GM18526 (cell line): Measurements from ENCODE around the gene RNF217.

Source experiments
- POLR2A ChIP-seq: IDR thresholded peaks from 3 replicates; pipeline ENCODE4 v1.6.1; 2011; ENCODE audit not compliant: insufficient read length; ENCODE audit errors: extremely low read depth

RNF217 gene, protein sequence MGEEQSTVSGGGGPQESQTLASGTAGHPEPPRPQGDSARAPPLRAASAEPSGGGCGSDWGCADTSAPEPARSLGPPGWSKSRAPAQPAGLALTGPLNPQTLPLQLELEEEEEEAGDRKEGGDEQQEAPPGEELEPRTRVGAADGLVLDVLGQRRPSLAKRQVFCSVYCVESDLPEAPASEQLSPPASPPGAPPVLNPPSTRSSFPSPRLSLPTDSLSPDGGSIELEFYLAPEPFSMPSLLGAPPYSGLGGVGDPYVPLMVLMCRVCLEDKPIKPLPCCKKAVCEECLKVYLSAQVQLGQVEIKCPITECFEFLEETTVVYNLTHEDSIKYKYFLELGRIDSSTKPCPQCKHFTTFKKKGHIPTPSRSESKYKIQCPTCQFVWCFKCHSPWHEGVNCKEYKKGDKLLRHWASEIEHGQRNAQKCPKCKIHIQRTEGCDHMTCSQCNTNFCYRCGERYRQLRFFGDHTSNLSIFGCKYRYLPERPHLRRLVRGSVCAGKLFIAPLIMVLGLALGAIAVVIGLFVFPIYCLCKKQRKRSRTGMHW

DNA sequence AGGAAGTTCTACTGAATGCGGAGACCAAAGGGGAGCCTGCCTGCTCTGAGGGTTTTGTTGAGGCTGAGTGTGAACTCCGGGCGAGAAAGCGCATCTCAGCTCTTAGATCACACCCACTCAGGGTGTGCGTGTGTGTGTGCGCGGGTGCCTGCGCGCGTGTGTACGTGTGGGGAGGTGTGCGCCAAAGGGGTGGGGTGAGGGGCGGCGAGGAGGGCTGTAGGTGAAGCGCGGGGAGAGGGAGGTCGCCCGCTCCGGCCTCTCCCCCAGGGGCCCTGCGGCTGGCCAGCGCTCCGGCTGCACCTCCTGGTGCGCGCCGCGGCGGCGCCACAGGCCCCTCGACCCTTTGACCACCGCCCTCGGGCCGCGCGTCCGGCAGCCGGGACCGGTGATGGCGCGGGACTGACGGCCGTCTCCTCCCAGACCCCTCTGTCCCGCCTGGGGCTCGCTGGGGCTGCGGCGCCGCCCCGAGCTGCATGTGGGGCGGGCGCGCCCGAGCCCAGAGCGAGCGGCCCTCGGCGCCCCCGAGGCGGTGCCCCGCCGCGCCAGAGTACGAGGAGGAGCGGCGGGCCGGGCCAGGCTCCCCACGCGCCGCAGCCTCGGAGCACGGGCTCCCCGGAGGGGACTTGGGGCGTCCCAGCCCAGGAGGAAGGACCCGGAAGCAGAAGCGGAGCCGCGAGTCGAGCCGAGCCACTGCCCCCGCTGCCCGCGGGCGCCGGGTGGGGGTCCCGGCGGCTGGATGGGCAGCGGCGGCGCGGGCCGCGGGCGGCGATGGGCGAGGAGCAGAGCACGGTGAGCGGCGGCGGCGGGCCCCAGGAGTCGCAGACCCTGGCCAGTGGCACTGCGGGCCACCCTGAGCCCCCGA, at the start of gene RNF217:
Gene RNF217 (plus strand): TSS at position 661 of the 862 bp plus-strand sequence. CDS start 108 bp downstream, at position 769.
- no peak for TF ChIP-seq POLR2A

DNA sequence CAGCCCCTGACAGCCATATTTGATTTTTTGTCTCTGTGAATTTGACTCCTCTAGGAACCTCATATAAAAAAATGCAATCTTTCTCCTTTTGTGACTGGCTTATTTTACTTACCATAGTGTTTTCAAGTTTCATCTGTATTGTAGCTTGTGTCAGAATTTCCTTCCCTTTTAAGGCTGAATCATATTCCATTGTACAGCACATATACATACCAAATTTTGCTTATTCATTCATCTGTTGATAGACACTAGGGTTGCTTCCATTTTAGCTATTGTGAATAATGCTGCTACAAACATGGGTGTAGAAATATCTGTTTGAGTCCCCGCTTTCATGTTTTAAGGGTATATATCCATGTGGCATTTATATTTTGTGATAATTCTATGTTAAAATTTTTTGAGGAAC, 49.2 kb upstream of the RNF217 start:
- no peak for TF ChIP-seq POLR2A

DNA sequence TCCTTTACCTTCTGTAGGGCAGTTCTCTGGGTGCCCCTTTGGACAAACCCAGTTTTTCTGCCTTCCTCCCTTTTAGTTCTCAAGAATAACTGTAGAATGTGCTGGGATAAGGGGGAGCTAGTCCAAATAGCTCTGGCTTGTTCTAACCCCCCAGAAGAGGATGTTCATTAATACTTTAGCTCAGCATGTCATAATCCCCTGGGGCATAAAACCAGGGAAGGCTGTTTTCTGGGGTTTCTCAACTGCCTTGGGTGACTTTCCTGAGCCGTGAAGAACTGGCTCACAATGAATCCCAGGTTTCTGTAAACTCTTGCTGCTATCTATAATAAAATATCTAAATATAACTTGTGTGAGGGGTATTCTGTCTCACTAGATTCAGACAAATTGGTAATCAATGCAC, 44.5 kb upstream of the RNF217 start:
- TF ChIP-seq POLR2A = no peak

DNA sequence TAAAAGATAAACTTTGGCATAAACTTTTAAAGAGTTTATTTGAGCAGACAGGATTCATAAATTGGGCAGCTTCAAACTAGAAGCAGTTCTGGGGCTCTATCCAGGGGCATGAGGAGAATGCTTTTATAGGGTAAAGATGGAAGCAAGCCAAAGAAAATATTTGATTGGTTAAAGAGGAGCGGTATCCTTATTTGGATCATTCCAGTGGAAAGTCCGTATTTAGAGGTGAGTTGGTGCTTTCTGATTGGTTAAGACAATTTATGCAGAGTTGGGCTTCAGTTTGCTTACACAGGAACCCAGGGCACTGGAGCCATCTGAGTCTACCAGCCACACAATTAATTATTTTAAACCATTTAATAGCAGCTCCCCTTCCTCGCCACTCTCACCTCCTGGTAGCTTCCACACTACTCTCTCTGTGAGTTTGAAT, 37.9 kb upstream of the RNF217 start:
- TF ChIP-seq POLR2A = no peak

DNA sequence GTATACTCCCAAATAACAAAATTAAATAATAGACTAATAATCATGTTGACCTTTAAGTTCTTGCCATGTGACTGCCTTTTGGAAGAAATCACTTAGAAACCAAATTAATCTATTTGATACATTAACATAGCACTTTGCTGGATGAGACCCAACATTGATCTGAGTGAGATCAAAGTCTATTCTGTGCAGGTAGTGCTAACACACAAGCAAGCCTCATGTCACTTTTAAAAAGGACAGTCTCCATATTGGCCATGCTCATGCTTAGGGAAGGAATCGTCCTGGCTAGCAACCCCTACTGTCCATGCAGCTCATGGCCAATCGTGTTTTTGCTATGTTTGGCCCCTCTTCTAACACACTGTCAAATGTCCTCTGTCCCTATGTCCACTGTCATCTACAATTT, 35.8 kb upstream of the RNF217 start:
- TF ChIP-seq POLR2A = no peak

DNA sequence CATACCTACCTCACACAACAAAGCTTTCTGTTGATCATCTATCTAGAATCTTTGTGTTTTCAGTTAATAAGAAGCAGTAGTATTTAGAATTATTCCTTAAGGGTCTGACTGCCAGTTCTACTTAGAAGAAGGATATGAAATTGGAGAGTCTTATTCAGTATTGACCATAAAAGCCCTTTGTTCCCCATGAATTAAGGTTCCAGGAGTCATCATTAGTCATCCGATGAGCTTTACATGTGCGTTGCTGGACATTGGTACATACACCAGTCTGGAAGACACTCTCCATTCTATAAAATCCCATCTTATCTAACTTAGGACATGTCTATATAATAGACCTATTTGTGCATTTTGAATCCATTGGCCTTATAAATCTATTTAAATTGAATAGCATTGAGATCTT, 34.4 kb upstream of the RNF217 start:
- TF ChIP-seq POLR2A = no peak

DNA sequence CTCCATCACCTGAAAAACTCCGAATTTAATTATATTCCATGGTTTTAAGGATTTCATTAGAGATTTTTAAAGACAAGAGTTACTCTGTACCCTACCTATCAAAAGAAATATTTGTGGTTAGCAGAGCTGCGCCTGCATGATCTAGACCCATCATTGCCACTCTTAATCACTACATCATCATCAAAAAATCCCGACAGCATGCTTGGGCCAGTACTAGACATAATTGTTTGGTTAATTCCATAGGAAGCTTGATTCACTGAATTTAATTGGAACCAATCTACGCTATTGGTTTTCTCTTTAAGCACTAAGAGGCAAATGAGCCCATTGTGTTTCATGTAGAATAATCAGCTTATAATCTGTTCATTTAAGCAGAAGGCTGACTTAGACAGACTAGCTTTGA, 33.4 kb upstream of the RNF217 start:
- no peak for TF ChIP-seq POLR2A

DNA sequence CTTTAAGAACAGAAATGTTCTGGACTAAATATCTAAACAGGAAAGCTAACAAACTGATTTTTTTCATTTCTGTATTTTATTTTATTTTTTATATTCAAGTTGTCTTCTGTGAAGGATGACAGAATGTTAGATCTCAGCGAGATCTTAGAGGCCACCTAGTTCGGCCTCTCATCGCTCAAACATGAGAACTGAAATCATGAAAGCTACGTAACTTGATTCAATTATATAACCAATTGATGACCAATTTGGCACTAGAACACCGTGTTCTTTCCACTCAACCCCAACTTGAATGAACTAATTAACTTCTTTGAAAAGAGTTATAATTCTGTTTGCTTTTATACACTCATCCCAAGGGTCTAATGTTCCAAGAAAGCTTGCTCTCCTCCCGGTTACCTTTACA, 24.6 kb upstream of the RNF217 start:
- TF ChIP-seq POLR2A = no peak

DNA sequence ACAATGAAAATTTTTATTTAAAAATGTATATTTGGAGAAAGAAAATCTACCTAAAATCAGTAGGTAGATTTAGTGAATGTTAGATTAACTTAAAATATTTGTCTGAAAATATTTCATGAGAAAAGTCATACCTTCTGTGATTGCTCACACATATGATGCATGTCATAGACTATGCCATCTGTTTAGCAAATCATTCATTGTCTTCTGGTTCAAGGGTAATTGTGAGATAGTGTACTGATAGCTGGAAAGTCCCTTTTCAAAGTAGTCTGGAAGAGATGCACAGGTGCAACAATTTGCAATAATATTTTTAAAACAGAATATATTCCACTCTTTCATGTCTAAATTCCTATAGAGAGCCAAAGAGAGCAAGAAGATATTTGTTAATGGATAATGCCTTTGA, 21.0 kb upstream of the RNF217 start:
- TF ChIP-seq POLR2A = no peak

DNA sequence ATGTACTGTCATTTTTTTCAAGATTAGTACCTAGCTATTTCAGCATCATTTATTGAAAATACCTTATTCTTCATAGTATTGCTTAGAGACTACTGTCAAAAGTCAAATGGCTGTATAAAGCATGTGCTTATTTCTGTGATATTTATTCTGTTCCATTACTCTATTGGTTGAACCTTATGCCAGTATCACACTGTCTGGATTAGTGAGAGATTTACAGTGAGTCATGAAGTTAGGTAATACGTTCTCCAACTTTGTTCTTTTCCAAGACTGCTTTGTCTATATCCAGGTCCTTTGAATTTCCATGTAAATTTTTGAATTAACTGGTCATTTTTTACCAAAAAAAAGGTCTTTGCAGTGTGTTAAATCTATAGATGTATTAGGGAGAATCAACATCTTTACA, 18.6 kb upstream of the RNF217 start:
- no peak for TF ChIP-seq POLR2A

DNA sequence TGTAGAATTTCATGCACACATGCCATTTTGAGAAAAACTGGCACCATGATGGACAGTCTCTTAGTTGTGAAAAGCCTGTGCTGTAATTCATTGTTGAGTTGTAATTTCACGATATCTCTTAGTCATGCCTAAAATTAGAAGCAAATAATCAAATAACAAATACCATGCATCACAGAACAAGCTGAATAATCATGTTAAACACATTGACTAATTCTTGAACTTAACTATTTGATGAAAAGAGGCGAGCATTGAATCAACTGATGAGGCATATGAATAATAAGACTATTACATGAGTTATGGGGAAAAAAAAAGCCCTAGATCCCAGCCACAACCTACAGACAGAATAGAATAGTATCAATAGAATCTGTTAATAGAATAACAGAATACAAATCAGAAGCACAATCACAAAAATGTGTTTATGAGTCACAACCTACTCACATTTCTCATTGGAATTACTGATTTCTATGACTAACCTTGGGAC, 14.2 kb upstream of the RNF217 start:
- no peak for TF ChIP-seq POLR2A

DNA sequence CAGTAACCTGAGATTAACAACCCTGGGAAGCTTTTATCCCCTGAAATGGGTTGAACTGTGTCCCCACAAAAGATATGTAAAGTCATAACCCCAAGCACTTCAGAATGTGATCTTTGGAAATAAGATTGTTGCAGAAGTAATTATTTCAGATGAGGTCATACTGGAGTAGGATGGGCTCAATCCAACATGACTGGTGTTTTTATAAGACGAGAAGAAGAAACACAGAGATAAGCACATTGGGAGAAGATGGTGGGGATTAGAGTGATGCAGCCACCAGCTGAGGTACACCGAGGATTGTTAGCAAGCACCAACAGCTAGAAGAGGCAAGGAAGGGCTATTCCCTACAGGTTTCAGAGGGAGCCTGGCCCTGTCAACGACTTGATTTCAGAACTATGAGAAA, 12.5 kb upstream of the RNF217 start:
- TF ChIP-seq POLR2A = no peak

DNA sequence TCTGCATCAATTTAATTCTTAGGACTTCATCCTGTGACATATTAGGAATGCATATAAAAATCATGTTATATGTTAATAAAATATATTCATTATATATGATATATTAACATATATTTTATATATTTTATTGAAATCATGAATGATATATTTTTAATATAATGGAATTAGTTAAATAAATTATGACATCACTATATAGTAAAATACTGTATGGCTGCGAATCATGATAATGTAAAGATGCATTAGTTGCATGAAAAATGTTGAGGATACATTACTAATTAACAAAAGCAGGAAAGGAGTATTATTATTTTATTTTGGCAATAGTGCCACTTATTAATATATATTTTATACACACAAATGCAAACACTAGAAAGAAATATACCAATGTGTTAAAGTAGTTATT, 8.4 kb upstream of the RNF217 start:
- TF ChIP-seq POLR2A = no peak

DNA sequence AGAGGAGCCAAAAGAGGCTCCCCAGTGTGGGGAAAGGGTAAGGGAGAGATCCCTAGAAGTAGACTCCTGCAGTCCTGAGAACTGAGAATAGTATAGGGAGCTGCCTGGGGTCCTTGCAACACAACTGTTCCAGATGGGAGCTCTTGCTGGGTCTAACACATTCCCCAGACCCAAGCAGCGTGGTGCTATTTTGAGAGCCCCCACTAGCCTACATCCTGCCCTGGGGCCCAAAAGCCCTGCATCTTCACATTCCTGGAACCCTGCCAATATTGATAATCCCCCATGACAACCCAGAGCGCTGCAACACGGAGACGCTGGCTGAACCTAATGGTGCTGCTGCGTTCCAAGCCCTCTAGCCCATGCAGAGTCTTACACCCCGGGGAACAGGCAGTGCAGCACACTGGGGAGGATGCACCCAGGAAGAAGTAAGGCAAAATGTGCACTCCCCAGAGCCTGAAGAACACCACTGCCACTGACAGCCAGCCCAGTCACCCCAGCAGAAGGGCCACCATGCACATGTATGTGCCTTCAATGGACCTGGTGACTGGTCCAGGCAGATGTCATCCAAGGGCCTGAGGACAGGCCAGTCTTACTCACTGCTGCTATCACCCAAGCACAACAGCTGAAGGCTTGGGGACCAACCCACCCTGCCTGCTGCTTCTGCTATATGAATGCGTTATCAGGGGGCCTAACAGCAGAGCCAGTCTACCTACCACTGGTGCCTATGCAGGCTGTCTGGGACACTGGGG, 7.0 kb upstream of the RNF217 start:
- TF ChIP-seq POLR2A = no peak

DNA sequence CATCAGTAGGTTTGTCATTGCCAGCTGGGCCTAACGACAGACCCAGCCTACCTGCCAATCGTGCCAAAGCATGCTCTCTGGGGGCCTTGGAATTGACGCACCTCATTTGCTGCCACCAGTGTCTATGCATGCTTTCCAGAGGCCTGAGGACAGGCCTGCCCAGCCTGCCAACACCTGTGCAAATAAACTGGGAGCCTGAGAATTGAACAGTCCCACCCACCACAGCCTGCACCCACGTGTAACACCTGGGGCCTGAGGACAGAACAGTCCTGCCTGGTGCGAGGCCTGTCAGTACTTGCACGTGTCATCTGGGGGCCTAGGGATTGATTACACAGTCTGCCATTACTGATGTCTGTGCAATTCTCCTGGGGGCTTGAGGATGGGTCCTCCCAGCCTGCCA, 6.2 kb upstream of the RNF217 start:
- TF ChIP-seq POLR2A = no peak

DNA sequence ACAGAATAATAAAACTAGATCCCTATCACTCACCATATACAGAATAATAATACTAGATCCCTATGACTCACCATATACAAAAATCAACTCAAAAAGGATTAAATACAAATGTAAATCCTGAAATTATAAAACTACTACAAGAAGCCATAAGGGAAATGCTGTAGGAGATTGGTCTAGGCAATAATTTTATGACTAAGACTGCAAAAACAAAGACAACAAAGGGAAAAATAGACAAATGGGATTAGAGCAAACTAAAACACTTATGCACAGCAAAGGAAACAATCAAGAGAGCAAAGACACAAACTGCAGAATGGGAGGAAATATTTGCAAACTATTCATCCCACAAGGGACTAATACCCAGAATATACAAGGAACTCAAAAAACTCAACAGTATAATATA, 4.1 kb upstream of the RNF217 start:
- no peak for TF ChIP-seq POLR2A
